ENCODE data around the gene FADS1. TPM values are rescaled to one million over a fixed set of nuclear protein-coding genes. Genes with fewer than 3 reads are reported as not detected.
A peak's percentile ranks its signal among the peaks of the same experiment; 100 is the strongest.

FADS1 gene
- total and polyA plus RNA-seq, 2 donors (not counting 3 experiments of a cell fraction or from before 2014, with no cell fraction given), result 110 to 121 TPM

DNA sequence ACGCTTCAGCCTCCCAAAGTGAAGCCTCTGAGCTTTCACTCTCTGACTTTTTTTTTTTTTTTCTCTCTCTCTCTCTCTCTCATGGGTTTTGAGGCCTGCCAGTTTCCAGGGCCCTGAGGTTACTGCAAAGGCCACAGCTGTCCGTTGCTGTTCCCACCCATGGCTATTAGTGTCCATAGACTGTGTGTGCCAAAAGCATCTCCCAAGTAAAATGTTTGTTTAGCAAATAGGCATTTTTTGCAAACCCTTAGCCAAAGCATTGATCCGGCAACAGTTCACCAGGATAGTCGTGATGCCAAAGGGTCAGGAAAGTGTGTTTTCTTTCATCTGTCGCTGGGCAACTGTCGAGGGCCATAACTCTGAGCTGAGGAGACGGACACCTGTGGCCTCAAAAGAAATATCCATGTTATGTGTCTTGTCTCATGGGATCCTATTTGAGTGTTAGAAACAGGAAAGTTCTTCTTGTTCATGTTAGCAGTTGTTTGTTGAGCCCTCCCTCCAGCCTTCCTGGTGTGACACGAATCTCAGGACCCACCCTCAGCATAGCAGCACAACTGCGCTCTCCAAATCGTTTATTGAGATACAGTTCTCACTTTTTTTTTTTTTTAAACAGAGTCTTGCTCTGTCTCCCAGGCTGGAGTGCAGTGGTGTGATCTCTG is 29.7 kb upstream of the FADS1 start:
- ChIA-PET CTCF (interaction anchor here (1.2 kb wide), 1 partner anchor 24 kb away, joined by 4 read pairs; no protein-coding TSS in a partner anchor), POLR2A (no interaction called here)
- H3K36me3 ChIP-seq (ENCODE audit: control insufficient read depth in 2 of 2, extremely low read depth in 1 of 2, insufficient read depth in 2 of 2, low read length in 2 of 2), result peaks cover 36 to 55% of the 10 kb centered on the region in 2 experiments
- FAIRE-seq, result peak; percentile 40
- TF ChIP-seq, protein P1, sequence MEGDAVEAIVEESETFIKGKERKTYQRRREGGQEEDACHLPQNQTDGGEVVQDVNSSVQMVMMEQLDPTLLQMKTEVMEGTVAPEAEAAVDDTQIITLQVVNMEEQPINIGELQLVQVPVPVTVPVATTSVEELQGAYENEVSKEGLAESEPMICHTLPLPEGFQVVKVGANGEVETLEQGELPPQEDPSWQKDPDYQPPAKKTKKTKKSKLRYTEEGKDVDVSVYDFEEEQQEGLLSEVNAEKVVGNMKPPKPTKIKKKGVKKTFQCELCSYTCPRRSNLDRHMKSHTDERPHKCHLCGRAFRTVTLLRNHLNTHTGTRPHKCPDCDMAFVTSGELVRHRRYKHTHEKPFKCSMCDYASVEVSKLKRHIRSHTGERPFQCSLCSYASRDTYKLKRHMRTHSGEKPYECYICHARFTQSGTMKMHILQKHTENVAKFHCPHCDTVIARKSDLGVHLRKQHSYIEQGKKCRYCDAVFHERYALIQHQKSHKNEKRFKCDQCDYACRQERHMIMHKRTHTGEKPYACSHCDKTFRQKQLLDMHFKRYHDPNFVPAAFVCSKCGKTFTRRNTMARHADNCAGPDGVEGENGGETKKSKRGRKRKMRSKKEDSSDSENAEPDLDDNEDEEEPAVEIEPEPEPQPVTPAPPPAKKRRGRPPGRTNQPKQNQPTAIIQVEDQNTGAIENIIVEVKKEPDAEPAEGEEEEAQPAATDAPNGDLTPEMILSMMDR (IDR thresholded peaks at IDR 0.05; ENCODE audit: extremely low read depth in 1 of 2, insufficient read depth in 1 of 2, low read depth in 1 of 2, low read length in 2 of 2), result no peak
- TF ChIP-seq POLR2AphosphoS5 (IDR thresholded peaks at IDR 0.05; ENCODE audit: insufficient read depth, low read depth, low read length), result no peak
- TF ChIP-seq JUN (IDR thresholded peaks at IDR 0.05; ENCODE audit: borderline replicate concordance, insufficient read depth, insufficient read length, low read depth), result no peak
- no peak for TF ChIP-seq POLR2A (IDR thresholded peaks at IDR 0.05; ENCODE audit: low read depth, low read length)
- no peak for TF ChIP-seq FOS (IDR thresholded peaks at IDR 0.05; ENCODE audit: borderline replicate concordance, insufficient read depth, low read length)
- TF ChIP-seq, protein P2, sequence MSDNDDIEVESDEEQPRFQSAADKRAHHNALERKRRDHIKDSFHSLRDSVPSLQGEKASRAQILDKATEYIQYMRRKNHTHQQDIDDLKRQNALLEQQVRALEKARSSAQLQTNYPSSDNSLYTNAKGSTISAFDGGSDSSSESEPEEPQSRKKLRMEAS (IDR thresholded peaks at IDR 0.05; ENCODE audit: insufficient read depth, insufficient read length), result no peak
- TF ChIP-seq GATA2 (IDR thresholded peaks at IDR 0.05; ENCODE audit: insufficient read depth, insufficient read length, low read depth, low read length), result no peak
- no peak for TF ChIP-seq MYC (IDR thresholded peaks at IDR 0.05; ENCODE audit: low read depth, low read length)
- TF ChIP-seq EZH2 (IDR thresholded peaks at IDR 0.05; ENCODE audit: borderline replicate concordance, low read depth, low read length, severe bottlenecking), result no peak
- no peaks in the 10 kb centered on the region for H3K9me3 ChIP-seq (replicated peaks; ENCODE audit: control insufficient read depth, insufficient read depth, low read length)
- intact Hi-C loops (cut with micrococcal nuclease), result loop anchor here (1.0 to 2.0 kb wide), 2 partner anchors 12 to 50 kb away; no protein-coding TSS in a partner anchor
- H3K4me2 ChIP-seq (ENCODE audit: insufficient read depth, low read length), result no peak overlapping the region
- no peak overlapping the region for H3K4me3 ChIP-seq (replicated peaks in 1 of 3; ENCODE audit: insufficient read depth in 1 of 3, low read depth in 1 of 3, low read length in 3 of 3)
- no peak overlapping the region for H3K9ac ChIP-seq (replicated peaks; ENCODE audit: extremely low read depth, insufficient read depth, low read length)
- no peak for DNase-seq (ENCODE audit: low read depth, low spot score)
- dilution Hi-C loops (cut with MboI; ENCODE audit: extremely low pct_ligation_motif_present, low sequenced_read_pairs), result no loop called here
- H3K27me3 ChIP-seq (ENCODE audit: control insufficient read depth in 2 of 2, insufficient read depth in 2 of 2, low read length in 2 of 2), result no peaks in the 10 kb centered on the region
- no peaks in the 10 kb centered on the region for H4K20me1 ChIP-seq (replicated peaks; ENCODE audit: control insufficient read depth, extremely low read depth, insufficient read depth, low read length)
- H2AFZ ChIP-seq (ENCODE audit: low read depth, low read length), result no peak overlapping the region
- H3K9me1 ChIP-seq (replicated peaks; ENCODE audit: control insufficient read depth, extremely low read depth, insufficient read depth, low read length), result no peaks in the 10 kb centered on the region
- peaks cover 13% of the 10 kb centered on the region for H3K79me2 ChIP-seq (ENCODE audit: control insufficient read depth, insufficient read depth, low read length)
- no TSS peak for BruUV-seq (replicated peaks)
- H3K27ac ChIP-seq (ENCODE audit: insufficient read depth, low read depth, low read length), result no peak overlapping the region
- no peaks in the 10 kb centered on the region for H3K4me1 ChIP-seq (ENCODE audit: control insufficient read depth, extremely low read depth, insufficient read depth, low read length)

Data from endothelial cell of umbilical vein (primary cell).